ENCODE data around the gene ANGPTL2.

ANGPTL2 gene

GRCh38 chr9:127099664-127100063 lies 22.8 kb downstream of the ANGPTL2 start:
- Histone ChIP-seq H3K9me3 (ENCODE audit: insufficient read depth, low read depth, low read length) (no peaks in the 10 kb centered on the region), H3K36me3 (ENCODE audit: insufficient read depth, low read length) (no peaks in the 10 kb centered on the region), H3K27ac (ENCODE audit: low read depth, low read length) (no peak overlapping the region), H3K4me1 (ENCODE audit: insufficient read depth, low read length) (no peaks in the 10 kb centered on the region), H3K9ac (ENCODE audit: low read depth, low read length) (no peak overlapping the region), H3K27me3 (ENCODE audit: insufficient read depth, low read length) (no peaks in the 10 kb centered on the region), H3K4me3 (ENCODE audit: low read length) (no peak overlapping the region)
- 94% methylated on average over 3 of the region's 3 CpGs for WGBS

- Histone ChIP-seq H3K9ac (ENCODE audit: low read depth, low read length) (no peak overlapping the region), H3K4me1 (ENCODE audit: insufficient read depth, low read length) (no peaks in the 10 kb centered on the region), H3K27ac (ENCODE audit: low read depth, low read length) (no peak overlapping the region), H3K27me3 (ENCODE audit: insufficient read depth, low read length) (no peaks in the 10 kb centered on the region), H3K9me3 (ENCODE audit: insufficient read depth, low read depth, low read length) (no peaks in the 10 kb centered on the region), H3K4me3 (ENCODE audit: low read length) (no peak overlapping the region), H3K36me3 (ENCODE audit: insufficient read depth, low read length) (no peaks in the 10 kb centered on the region)
- WGBS: 90% methylated on average over 7 of the region's 7 CpGs
These were observed 23.4 kb downstream of the ANGPTL2 start for GRCh38 chr9:127098916-127099553.

GRCh38 chr9:127097683-127098082 lies 24.8 kb downstream of the ANGPTL2 start:
- Histone ChIP-seq H3K27ac (ENCODE audit: low read depth, low read length) (no peak overlapping the region), H3K9me3 (ENCODE audit: insufficient read depth, low read depth, low read length) (no peaks in the 10 kb centered on the region), H3K4me1 (ENCODE audit: insufficient read depth, low read length) (no peaks in the 10 kb centered on the region), H3K27me3 (ENCODE audit: insufficient read depth, low read length) (no peaks in the 10 kb centered on the region), H3K36me3 (ENCODE audit: insufficient read depth, low read length) (no peaks in the 10 kb centered on the region), H3K9ac (ENCODE audit: low read depth, low read length) (no peak overlapping the region), H3K4me3 (ENCODE audit: low read length) (no peak overlapping the region)
- 93% methylated on average over 5 of the region's 5 CpGs for WGBS

- 93% methylated on average over 13 of the region's 13 CpGs for WGBS
- Histone ChIP-seq H3K27me3 (ENCODE audit: insufficient read depth, low read length) (no peaks in the 10 kb centered on the region), H3K4me3 (ENCODE audit: low read length) (no peak overlapping the region), H3K36me3 (ENCODE audit: insufficient read depth, low read length) (no peaks in the 10 kb centered on the region), H3K27ac (ENCODE audit: low read depth, low read length) (no peak overlapping the region), H3K4me1 (ENCODE audit: insufficient read depth, low read length) (no peaks in the 10 kb centered on the region), H3K9me3 (ENCODE audit: insufficient read depth, low read depth, low read length) (no peaks in the 10 kb centered on the region), H3K9ac (ENCODE audit: low read depth, low read length) (no peak overlapping the region; the same call in 1 of the 2 replicates)
These were observed 26.2 kb downstream of the ANGPTL2 start for GRCh38 chr9:127096208-127096607.

- no peaks in the 10 kb centered on the region for H3K36me3 ChIP-seq (ENCODE audit: insufficient read depth, low read length)
- H3K27me3 ChIP-seq (ENCODE audit: insufficient read depth, low read length): no peaks in the 10 kb centered on the region
- no peak overlapping the region for H3K27ac ChIP-seq (ENCODE audit: low read depth, low read length)
- H3K9me3 ChIP-seq (ENCODE audit: insufficient read depth, low read depth, low read length): no peaks in the 10 kb centered on the region
- H3K4me3 ChIP-seq (ENCODE audit: low read length): no peak overlapping the region
- 88% methylated on average over 5 of the region's 5 CpGs for WGBS
- H3K4me1 ChIP-seq (ENCODE audit: insufficient read depth, low read length): no peaks in the 10 kb centered on the region
- H3K9ac ChIP-seq (ENCODE audit: low read depth, low read length): no peak overlapping the region
These were observed 27.0 kb downstream of the ANGPTL2 start for GRCh38 chr9:127095411-127095810.

GRCh38 chr9:127093319-127094020 lies 29.0 kb downstream of the ANGPTL2 start:
- H3K27ac ChIP-seq (ENCODE audit: low read depth, low read length): no peak overlapping the region
- no peak overlapping the region for H3K4me3 ChIP-seq (ENCODE audit: low read length)
- H3K9ac ChIP-seq (ENCODE audit: low read depth, low read length): no peak overlapping the region
- 92% methylated on average over 17 of the region's 17 CpGs for WGBS
- no peaks in the 10 kb centered on the region for H3K27me3 ChIP-seq (ENCODE audit: insufficient read depth, low read length)
- H3K9me3 ChIP-seq (ENCODE audit: insufficient read depth, low read depth, low read length): no peaks in the 10 kb centered on the region
- no peaks in the 10 kb centered on the region for H3K4me1 ChIP-seq (ENCODE audit: insufficient read depth, low read length)
- no peaks in the 10 kb centered on the region for H3K36me3 ChIP-seq (ENCODE audit: insufficient read depth, low read length)

- WGBS: 87% methylated on average over 11 of the region's 11 CpGs
- H3K9ac ChIP-seq (ENCODE audit: low read depth, low read length): no peak overlapping the region
- no peaks in the 10 kb centered on the region for H3K27me3 ChIP-seq (ENCODE audit: insufficient read depth, low read length)
- H3K36me3 ChIP-seq (ENCODE audit: insufficient read depth, low read length): no peaks in the 10 kb centered on the region; the same call in 1 of the 2 replicates
- no peak overlapping the region for H3K27ac ChIP-seq (ENCODE audit: low read depth, low read length)
- no peaks in the 10 kb centered on the region for H3K9me3 ChIP-seq (ENCODE audit: insufficient read depth, low read depth, low read length)
- H3K4me1 ChIP-seq (ENCODE audit: insufficient read depth, low read length): no peaks in the 10 kb centered on the region
- H3K4me3 ChIP-seq (ENCODE audit: low read length): no peak overlapping the region
These were observed 30.3 kb downstream of the ANGPTL2 start for GRCh38 chr9:127092041-127092608.

GRCh38 chr9:127091526-127091925 lies 30.9 kb downstream of the ANGPTL2 start:
- H3K4me3 ChIP-seq (ENCODE audit: low read length): no peak overlapping the region
- WGBS: 88% methylated on average over 13 of the region's 13 CpGs
- no peak overlapping the region for H3K9ac ChIP-seq (ENCODE audit: low read depth, low read length)
- no peaks in the 10 kb centered on the region; the same call in 1 of the 2 replicates for H3K36me3 ChIP-seq (ENCODE audit: insufficient read depth, low read length)
- H3K27me3 ChIP-seq (ENCODE audit: insufficient read depth, low read length): no peaks in the 10 kb centered on the region
- no peak overlapping the region for H3K27ac ChIP-seq (ENCODE audit: low read depth, low read length)
- no peaks in the 10 kb centered on the region for H3K4me1 ChIP-seq (ENCODE audit: insufficient read depth, low read length)
- H3K9me3 ChIP-seq (ENCODE audit: insufficient read depth, low read depth, low read length): no peaks in the 10 kb centered on the region

- H3K27ac ChIP-seq (ENCODE audit: low read depth, low read length): no peak overlapping the region
- no peak overlapping the region for H3K9ac ChIP-seq (ENCODE audit: low read depth, low read length)
- 98% methylated on average over 6 of the region's 6 CpGs for WGBS
- H3K9me3 ChIP-seq (ENCODE audit: insufficient read depth, low read depth, low read length): no peaks in the 10 kb centered on the region
- H3K4me3 ChIP-seq (ENCODE audit: low read length): no peak overlapping the region
- H3K36me3 ChIP-seq (ENCODE audit: insufficient read depth, low read length): no peaks in the 10 kb centered on the region; the same call in 1 of the 2 replicates
- H3K4me1 ChIP-seq (ENCODE audit: insufficient read depth, low read length): no peaks in the 10 kb centered on the region
- H3K27me3 ChIP-seq (ENCODE audit: insufficient read depth, low read length): no peaks in the 10 kb centered on the region
These were observed 32.0 kb downstream of the ANGPTL2 start for GRCh38 chr9:127090341-127090985.

GRCh38 chr9:127089631-127090081 lies 32.8 kb downstream of the ANGPTL2 start:
- no peaks in the 10 kb centered on the region for H3K27me3 ChIP-seq (ENCODE audit: insufficient read depth, low read length)
- H3K4me1 ChIP-seq (ENCODE audit: insufficient read depth, low read length): no peaks in the 10 kb centered on the region
- H3K9me3 ChIP-seq (ENCODE audit: insufficient read depth, low read depth, low read length): no peaks in the 10 kb centered on the region
- no peak overlapping the region for H3K4me3 ChIP-seq (ENCODE audit: low read length)
- WGBS: 96% methylated on average over 6 of the region's 6 CpGs
- no peaks in the 10 kb centered on the region; the same call in 1 of the 2 replicates for H3K36me3 ChIP-seq (ENCODE audit: insufficient read depth, low read length)
- H3K9ac ChIP-seq (ENCODE audit: low read depth, low read length): no peak overlapping the region
- no peak overlapping the region for H3K27ac ChIP-seq (ENCODE audit: low read depth, low read length)
